A673 (cell line): Measurements from ENCODE around the gene NEIL3. TPM values are rescaled to one million over a fixed set of nuclear protein-coding genes. Genes with fewer than 3 reads are reported as not detected.

Experiments used
- BruUV-seq: library from RNA; stranded (reverse); fragments of 400-500 nt; replicated peaks from 2 replicates; lab custom pipeline; 2021; lab: Mats Ljungman, UMichigan
- CTCF ChIA-PET: fragments of 300-600 bp; sonication (Branson Sonifier 250); formaldehyde crosslinking; loops from one replicate; lab custom pipeline; 2022; ENCODE audit warnings: antibody characterized with exemption; lab: Charles Lee
- POLR2A ChIA-PET: fragments of 300-600 bp; sonication (Branson Sonifier 250); formaldehyde crosslinking; loops from one replicate; lab custom pipeline; 2022; ENCODE audit warnings: antibody characterized with exemption; ENCODE audit not compliant: low non-redundant PET; lab: Charles Lee
- DNase-seq: peaks from one replicate; pipeline ENCODE4 v3.0.0-alpha.2; 2015; ENCODE audit warnings: low spot score
- H3K27ac ChIP-seq: fragments of 200-600 bp; sonication (generic); 2 replicates; pipeline ENCODE4 v1.5.1; 2016; ENCODE audit warnings: mixed run types, low read depth, mild to moderate bottlenecking, mixed read lengths, antibody characterized with exemption, low read length; ENCODE audit not compliant: poor library complexity, severe bottlenecking
- H3K27me3 ChIP-seq: fragments of 200-600 bp; sonication (generic); replicated peaks from 2 replicates; pipeline ENCODE4 v1.6.1; 2017; ENCODE audit warnings: mixed run types, low read depth, mild to moderate bottlenecking, mixed read lengths, antibody characterized with exemption, low read length; ENCODE audit not compliant: insufficient read depth, poor library complexity
- H3K36me3 ChIP-seq: fragments of 200-600 bp; sonication (generic); 2 replicates; pipeline ENCODE4 v1.6.1; 2016; ENCODE audit warnings: mixed run types, mild to moderate bottlenecking, mixed read lengths, antibody characterized with exemption, low read length; ENCODE audit not compliant: insufficient read depth, poor library complexity, severe bottlenecking
- H3K4me1 ChIP-seq: fragments of 200-600 bp; sonication (generic); 2 replicates; pipeline ENCODE4 v1.6.1; 2017; ENCODE audit warnings: mixed run types, mild to moderate bottlenecking, mixed read lengths, antibody characterized with exemption, low read length; ENCODE audit not compliant: insufficient read depth, poor library complexity, severe bottlenecking
- H3K4me3 ChIP-seq: fragments of 200-600 bp; sonication (generic); 2 replicates; pipeline ENCODE4 v1.5.1; 2016; ENCODE audit warnings: low read depth, mixed run types, mild to moderate bottlenecking, mixed read lengths, low read length; ENCODE audit not compliant: poor library complexity, severe bottlenecking
- H3K9me3 ChIP-seq: fragments of 200-600 bp; sonication (generic); 2 replicates; pipeline ENCODE4 v1.6.1; 2016; ENCODE audit warnings: mixed run types, low read depth, mild to moderate bottlenecking, mixed read lengths, antibody characterized with exemption, low read length; ENCODE audit not compliant: poor library complexity, severe bottlenecking
- EZH2 ChIP-seq: fragments of 200-600 bp; sonication (generic); IDR thresholded peaks from 2 replicates; pipeline ENCODE4 v1.6.1; 2017; ENCODE audit warnings: borderline replicate concordance, low read depth, mild to moderate bottlenecking, mixed read lengths, antibody characterized with exemption, low read length; ENCODE audit not compliant: poor library complexity, severe bottlenecking
- intact Hi-C: fragments of 100-400 bp; cut with micrococcal nuclease; formaldehyde crosslinking; loops from one replicate; pipeline ENCODE4 v1.10.0; 2022; ENCODE audit not compliant: unreplicated experiment
- total RNA-seq: library from RNA; stranded (reverse); gene quantifications from 2 replicates; pipeline ENCODE4 v1.2.3, GENCODE V29; 2021
- TF ChIP-seq, protein P1 (sequence below): fragments of 300-800, 200-600 bp; sonication (generic); conservative IDR thresholded peaks from 2 replicates; pipeline ENCODE4 v1.5.1; 2017; ENCODE audit warnings: low read depth, mild to moderate bottlenecking, antibody characterized with exemption, low read length, moderate library complexity, mixed read lengths

Gene NEIL3
- total RNA-seq, 1 experiment from 2014 or later: 24.0 TPM

DNA sequence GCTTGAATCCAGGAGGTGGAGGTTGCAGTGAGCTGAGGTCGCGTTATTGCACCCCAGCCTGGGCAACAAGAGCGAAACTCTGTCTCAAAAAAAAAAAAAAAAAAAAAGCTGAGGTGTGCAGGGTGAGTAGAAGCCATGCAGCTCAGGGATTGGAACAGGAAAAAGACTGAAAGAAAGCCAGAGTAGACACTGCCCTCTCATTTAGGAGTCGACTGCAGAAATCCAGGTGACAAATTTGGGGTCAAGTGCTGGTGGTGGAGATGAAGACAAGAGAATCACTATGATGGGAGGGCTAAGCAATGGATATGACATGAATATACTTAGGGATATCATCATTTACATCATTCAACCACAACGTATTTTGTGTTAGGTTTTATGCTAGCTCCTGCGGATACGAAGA lies 1.9 kb downstream of the NEIL3 start:
- TF ChIP-seq EZH2: no peak
- TF ChIP-seq, protein P1, sequence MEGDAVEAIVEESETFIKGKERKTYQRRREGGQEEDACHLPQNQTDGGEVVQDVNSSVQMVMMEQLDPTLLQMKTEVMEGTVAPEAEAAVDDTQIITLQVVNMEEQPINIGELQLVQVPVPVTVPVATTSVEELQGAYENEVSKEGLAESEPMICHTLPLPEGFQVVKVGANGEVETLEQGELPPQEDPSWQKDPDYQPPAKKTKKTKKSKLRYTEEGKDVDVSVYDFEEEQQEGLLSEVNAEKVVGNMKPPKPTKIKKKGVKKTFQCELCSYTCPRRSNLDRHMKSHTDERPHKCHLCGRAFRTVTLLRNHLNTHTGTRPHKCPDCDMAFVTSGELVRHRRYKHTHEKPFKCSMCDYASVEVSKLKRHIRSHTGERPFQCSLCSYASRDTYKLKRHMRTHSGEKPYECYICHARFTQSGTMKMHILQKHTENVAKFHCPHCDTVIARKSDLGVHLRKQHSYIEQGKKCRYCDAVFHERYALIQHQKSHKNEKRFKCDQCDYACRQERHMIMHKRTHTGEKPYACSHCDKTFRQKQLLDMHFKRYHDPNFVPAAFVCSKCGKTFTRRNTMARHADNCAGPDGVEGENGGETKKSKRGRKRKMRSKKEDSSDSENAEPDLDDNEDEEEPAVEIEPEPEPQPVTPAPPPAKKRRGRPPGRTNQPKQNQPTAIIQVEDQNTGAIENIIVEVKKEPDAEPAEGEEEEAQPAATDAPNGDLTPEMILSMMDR: no peak
- BruUV-seq: no TSS peak
- no peak for DNase-seq
- Histone ChIP-seq H3K4me1 (peaks cover 22% of the 10 kb centered on the region), H3K4me3 (peak overlapping the region; percentile 18), H3K36me3 (no peaks in the 10 kb centered on the region), H3K27ac (no peak overlapping the region), H3K27me3 (no peaks in the 10 kb centered on the region), H3K9me3 (no peaks in the 10 kb centered on the region)
- intact Hi-C loops: no loop called here
- CTCF ChIA-PET: no interaction called here
- POLR2A ChIA-PET: no interaction called here

DNA sequence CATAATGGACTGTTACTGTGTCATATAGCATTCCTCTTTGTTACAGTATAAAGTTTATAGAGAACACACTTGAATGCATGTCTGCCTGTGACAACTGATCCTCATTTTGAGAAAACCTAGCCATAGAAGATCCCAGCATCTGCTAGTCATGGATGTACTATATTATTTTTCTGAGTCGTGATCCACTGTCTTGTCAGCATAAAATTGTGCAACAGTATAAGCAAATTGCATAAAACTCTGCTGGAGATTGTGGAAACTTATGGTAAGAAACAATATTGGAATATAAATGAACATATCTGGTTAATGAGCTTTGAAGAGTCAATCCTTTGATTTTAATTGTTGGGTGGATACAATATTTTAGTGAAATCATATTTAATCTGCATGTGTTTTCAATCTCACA lies 3.6 kb downstream of the NEIL3 start:
- no peak for DNase-seq
- ChIA-PET POLR2A (no interaction called here), CTCF (no interaction called here)
- Histone ChIP-seq H3K27me3 (no peaks in the 10 kb centered on the region), H3K4me1 (peaks cover 22% of the 10 kb centered on the region), H3K36me3 (no peaks in the 10 kb centered on the region), H3K9me3 (no peaks in the 10 kb centered on the region), H3K27ac (no peak overlapping the region), H3K4me3 (no peak overlapping the region)
- intact Hi-C loops: no loop called here
- TF ChIP-seq EZH2: no peak
- TF ChIP-seq, protein P1: no peak
- BruUV-seq: no TSS peak

GRCh38 chr4:177315767-177316464 lies 6.2 kb downstream of the NEIL3 start:
- H3K36me3 ChIP-seq: no peaks in the 10 kb centered on the region
- DNase-seq: peak; percentile 4
- POLR2A ChIA-PET: no interaction called here
- H3K27ac ChIP-seq: no peak overlapping the region
- H3K4me1 ChIP-seq: peaks cover 17% of the 10 kb centered on the region
- BruUV-seq: no TSS peak
- H3K9me3 ChIP-seq: no peaks in the 10 kb centered on the region
- CTCF ChIA-PET: no interaction called here
- no peaks in the 10 kb centered on the region for H3K27me3 ChIP-seq
- H3K4me3 ChIP-seq: no peak overlapping the region
- TF ChIP-seq EZH2: no peak
- TF ChIP-seq, protein P1: no peak
- intact Hi-C loops: no loop called here
